MM.1S (cell line): ENCODE measurements around the gene CNBP.

Experiments used
- CTCF ChIP-seq: fragments of 300-600 bp; sonication (generic); IDR thresholded peaks from 2 replicates; pipeline ENCODE4 v1.5.1; 2016; ENCODE audit warnings: antibody characterized with exemption, low read length, mixed read lengths
- EZH2 ChIP-seq: fragments of 300-600 bp; sonication (generic); optimal IDR thresholded peaks from 2 replicates; pipeline ENCODE3; 2017; ENCODE audit warnings: low read depth, mild to moderate bottlenecking, antibody characterized with exemption, low read length, mixed read lengths

GRCh38 chr3:129181819-129182218, 1.9 kb downstream of the CNBP start:
- no peak for TF ChIP-seq CTCF
- no peak for TF ChIP-seq EZH2
